ENCODE measurements around the gene TBC1D21.

GRCh38 chr15:73907035-73907408, 33.7 kb downstream of the TBC1D21 start:
- TF ChIP-seq CTCF (IDR thresholded peaks at IDR 0.05) (no peak), POLR2A (IDR thresholded peaks at IDR 0.05) (no peak), EP300 (IDR thresholded peaks at IDR 0.05) (no peak)

Data from gastroesophageal sphincter (tissue), 3 donors.